HG02840 (cell line): ENCODE measurements around the gene EYS.

Experiments used
- ATAC-seq: cut with Tn5 transposase; IDR thresholded peaks from one replicate; pipeline ENCODE4 v1.9.1; 2021; ENCODE audit warnings: mild to moderate bottlenecking, moderate library complexity, moderate number of reproducible peaks; ENCODE audit not compliant: unreplicated experiment, low FRiP score

EYS gene

DNA sequence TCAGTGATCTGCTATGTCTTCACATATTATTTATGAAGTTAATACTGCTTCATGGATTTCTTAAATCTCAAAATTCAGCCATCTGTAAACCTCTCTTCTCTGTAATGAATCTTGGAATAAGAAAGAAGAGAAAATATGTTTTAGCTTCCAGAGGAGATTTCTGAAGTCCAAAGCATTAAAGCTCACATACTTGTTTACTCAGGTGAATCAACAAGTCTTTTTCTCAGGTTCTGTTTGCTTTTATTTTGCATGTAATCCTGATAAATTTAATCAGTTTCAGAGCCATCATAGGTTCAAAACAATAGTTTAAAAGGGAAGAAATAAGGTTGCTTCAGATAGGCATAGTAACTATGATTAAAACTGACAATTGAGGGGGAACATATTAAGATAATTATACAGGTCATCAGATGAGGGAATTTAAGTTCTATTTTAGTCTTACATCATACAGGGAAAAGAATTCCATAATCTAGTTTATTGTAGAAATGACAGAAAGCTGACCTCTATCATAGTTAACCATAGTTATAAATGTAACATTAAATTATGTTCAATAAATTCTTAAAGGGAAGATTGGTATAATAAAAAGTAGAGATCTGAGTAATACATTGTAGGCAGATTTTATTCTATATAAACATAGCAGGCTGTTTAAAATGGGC lies 716.2 kb downstream of the EYS start:
- ATAC-seq = no peak

DNA sequence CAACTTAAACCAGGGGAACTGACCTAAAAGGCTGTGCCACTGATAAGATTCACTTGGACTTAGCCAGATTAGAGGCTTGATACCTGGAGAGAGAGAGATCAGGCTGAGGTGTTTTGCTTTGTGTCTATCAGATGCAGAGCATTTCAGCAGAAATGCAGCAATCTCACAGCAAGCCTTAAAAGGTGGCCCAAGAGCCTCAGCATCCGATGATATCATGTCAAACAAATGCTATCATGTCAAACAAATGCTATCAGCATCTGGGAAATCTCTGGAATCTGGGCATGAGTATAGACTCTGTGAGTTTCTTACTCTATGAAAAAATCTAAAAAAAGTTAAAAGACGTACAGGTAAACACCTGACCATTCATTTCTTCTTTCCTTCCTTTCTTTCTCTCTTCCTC lies 718.9 kb downstream of the EYS start:
- ATAC-seq = no peak

DNA sequence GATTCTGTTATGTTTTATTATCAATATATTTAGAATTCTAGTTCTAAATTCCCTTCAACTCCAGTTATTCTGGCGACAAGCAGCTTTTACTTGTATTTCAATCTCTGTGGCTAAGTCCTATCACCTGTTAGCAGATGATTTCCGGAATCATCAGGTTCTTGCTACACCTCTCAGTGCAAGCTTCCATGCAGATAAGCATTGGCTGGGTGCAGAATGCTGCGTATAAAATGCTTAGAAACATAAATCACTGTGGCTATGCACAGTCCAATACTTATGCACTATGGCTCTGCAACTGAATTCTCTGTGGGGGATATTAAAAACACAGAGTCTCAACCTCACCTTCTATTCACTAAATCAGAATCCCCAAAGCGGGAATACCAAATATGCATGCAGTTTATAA lies 720.0 kb downstream of the EYS start:
- ATAC-seq = no peak

DNA sequence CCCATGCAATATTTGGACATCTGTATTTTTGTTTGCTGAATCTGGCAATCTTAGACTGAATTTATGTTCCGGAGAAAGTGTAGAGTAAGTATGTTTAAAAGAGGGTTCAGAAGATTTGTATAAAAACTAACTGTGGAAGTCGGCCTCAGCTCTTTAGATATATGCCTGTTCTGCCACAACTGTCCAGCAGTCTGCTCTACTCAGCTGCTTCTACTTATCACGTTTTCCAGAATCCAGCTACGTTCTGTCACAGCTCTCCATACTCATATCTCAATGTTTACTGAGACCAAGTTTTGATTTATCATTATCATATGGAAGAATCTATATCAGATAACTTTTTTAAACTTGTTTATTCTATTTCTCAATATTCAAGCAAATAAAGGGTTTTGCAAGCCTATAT lies 721.3 kb downstream of the EYS start:
- no peak for ATAC-seq

DNA sequence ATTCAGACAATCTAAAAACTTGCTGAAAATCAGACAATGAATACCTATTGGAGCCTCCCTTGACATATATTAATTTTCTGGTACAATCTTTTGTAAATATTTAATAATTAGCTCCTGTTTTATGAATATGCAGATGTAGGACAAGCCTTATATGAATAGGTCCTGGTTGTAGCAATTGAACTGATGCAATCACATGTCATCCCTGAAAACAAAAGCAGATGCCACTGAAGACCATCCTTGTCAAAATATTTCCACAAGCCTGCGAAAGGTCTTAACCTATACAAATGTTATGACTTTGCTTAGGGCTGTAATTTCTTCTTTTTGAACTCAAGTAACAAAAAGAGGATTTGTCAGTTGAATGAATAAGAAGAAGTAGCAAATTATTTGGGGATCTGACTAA lies 722.1 kb downstream of the EYS start:
- no peak for ATAC-seq

DNA sequence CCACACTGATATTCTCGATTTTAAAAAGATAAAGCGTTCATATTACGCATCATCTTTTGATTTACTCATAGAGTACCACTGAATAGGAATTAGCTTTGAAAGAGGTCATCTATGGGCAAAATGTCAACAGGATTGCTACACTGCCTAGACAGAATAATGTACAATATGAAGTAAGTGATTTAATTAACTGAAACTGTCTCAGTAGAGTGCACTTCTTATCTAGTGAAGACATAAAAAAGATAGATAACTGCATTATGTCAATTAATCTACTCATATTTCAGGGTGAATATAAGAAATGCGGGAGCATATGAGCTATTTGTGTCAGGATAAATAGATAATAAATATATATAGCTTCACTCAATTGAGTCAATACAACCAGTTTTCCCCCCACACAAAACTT lies 723.9 kb downstream of the EYS start:
- ATAC-seq = no peak

DNA sequence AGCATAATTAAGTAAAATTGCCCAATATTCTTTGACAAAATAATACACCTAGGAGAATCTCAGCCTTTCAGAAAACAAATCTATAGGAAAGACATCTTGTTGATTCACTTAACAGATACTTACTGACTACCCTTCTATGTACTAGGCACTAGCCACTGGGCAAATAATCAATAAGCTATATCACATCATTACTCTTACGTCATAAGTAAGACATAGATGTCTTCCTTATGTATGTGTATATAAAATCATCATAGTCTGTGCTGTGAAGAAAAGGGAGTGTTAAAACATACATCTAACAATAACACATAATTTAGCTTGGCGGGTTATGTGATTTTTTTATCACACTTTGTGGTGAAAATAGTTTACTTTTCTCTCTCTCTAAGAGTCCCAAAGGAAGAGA lies 733.9 kb downstream of the EYS start:
- no peak for ATAC-seq

DNA sequence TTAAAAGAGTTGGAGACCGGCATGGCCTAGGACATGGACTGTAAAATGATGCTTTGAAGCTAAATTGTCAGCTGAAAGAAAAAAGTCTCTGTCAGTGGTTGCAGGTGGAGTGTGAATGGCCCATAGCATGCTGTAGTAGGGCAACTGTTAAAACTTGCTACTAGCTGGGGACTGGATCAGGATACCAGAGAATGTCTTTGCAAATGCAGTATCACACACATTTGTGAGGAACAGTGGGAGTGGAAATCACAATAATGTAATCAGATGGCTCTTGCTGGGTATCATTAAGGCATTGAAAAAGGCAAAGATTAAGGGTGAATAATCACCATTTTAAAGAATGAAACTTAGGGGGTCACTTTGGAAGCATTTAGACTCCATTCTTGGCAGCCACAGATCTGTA lies 737.9 kb downstream of the EYS start:
- no peak for ATAC-seq

DNA sequence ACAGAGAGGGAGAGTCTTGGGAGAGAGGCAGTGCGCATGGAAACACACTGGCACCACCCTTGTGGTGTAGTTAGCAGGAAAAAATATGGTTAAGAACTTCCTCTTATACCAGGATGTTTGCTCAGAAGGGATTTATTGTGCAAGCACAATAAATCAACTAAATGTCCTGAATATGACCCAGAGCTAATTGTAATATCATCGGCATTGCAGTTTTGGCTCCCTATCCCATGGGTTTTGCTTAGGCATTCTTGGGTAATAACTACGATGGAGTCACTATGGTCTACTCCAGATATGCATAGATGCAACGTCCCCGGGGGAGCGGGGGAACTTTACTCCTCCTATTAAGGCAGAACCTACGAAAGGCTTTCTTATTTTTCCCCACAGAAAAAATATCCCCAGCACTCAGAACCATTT lies 751.6 kb downstream of the EYS start:
- ATAC-seq = no peak

DNA sequence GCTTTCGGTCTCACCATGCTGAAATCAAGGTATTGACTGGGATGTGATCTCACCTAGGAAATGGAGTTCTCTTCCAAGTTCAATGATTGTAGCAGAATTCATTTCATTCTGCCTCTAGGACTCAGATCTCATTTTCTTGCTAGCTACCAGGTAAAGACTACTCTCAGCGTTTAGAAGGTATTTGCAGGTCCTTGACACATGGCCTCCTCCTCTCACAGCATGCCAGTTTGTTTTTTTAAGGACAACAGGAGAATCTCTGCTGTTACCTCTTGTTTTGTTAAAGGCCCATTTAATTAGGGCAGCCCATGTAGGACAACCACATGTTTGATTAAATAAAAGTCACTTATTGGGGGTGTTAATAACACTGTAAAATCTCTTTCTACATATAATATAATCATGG lies 757.8 kb downstream of the EYS start:
- no peak for ATAC-seq

DNA sequence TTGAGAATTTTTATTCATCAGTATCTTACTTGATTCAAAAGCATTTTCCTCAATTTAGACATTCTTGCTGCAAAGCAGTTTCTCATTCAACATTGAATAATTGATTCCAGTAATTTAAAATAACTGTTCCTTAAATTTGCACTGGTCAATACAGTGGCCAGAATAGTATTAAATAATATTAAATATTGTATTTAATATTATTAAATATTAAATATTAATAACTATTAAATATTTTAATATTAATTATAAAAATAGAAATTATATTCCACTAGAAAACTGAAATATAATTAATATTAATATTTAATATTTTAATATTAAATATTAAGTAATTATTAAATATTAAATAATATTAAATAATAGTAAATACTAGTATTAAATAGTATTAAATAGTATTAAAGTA lies 758.8 kb downstream of the EYS start:
- ATAC-seq = no peak

DNA sequence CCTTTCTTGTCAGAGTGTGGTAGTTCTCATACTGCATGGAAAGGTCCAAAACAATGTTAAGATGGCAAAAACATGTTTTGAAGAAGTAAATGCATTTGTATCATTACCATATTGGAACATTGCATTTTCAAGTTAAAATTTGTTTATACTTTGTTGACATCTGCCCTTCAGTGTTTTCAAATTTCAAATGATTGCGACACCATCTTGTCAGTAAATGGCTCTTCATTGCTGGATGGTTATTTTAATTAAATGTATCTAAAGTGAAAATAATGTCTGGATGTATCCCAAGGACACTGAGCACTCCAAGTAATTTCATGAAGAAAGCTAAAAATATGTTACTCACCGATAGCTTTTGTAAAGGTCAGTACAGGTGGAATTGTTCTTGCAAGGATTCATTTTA lies 761.6 kb downstream of the EYS start:
- no peak for ATAC-seq

DNA sequence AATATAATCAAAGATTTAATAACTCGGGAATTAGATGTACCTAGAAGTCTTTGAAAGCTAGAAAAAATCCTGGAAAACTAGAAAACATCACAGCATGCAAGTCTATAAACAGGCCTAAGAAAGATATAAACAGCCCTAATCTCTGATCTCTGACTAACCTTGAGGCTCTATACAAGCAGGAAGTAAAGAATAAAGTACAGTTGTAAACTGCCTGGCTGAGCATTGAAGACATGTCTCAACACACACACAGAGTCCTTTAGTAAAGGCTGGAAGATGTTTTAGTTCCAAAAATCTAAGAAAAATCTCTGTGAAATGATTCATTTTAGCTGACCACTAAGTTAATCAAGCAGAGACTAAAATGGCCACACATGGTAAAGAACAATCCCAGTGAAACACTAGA lies 774.5 kb downstream of the EYS start:
- ATAC-seq = no peak

DNA sequence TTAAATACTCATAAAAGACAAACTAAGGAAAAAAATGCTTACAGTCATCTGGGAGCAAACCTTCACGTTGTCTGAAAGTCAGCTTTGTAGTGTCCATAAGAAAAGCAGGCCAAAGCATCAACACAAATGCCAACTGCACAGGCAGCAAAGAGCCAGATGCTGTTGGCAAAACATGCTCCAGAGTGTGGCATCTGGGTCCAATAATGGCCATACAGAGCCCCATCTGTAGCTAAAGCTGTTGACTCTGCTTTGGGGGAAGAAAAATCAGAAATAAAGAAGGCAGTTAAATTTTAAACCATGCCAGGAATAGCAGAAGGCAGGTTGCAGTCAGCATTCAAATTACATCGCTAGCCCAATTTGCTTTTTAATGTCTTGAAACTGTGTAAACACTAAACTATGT lies 776.3 kb downstream of the EYS start:
- no peak for ATAC-seq

DNA sequence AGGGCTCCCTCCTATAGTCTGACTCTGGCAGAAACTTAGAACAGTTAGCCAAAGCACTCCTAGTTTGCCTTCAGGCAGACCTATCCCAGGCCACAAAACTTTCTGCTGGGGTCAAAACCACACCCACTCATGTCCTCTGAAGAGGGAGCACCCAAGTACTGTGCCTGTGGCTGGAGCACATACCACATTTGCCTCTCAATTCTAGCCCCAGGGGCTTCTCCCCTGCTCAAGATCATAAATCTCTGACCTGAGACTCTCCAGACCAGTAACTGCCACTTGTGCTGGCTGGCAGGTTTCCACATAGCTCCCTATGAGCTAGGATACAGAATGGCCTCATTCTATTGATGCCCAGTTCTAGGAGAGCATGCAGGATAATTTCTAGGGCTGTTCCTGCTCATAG lies 781.0 kb downstream of the EYS start:
- ATAC-seq = no peak

DNA sequence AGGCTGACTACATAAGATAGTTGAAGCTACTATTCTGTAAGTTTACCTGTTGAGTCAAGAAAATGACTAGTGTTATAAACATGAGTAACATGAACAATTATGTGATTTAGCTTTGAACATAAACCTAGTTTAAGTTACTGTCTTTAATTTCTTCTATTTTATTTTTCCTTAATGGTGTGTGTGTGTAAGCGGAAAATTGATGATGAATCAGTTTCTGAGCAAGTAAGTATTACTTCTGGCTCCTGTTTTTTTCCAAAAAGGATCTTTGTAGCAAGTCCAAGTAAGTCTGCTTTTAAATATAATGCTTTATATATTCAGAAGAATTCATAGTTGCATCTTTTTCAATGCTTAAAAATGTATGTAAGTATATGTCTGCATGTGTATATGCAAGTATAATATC lies 786.8 kb downstream of the EYS start:
- ATAC-seq = no peak

DNA sequence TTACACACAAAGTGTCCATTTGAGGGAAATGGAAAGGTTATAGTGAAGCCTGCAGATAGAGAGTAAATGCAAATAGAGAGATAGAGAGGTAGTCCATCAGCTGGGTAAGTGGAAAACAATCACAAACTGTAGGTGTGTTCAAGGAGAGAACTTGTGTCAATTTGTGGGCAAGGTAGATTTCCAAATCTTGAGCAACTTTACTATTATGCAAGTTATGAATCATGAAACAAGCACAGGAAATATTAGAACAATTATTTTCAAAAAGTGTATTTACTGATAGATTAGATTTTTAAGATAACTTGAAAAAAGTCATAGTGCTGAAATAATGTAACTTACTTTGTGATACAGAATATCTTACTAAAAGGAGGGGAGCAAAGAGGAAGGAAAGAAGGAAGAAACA lies 792.9 kb downstream of the EYS start:
- no peak for ATAC-seq

DNA sequence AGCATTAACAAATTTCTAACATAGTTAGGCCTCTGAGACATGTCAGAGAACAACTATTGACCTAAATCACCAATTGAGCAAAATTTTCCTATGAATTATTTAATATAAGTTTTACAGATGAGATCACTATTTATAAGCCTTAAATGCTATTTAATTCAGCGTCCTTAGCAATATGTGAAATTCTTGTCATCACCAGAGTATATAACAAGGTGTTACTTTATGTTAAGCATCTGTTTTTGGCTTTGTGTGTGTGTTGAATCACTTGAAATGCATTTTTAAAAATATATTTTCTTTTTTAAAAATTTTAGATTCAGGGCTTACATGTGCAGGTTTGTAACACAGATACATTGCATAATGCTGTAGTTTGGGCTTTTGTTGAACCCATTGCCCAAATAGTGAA lies 794.1 kb downstream of the EYS start:
- no peak for ATAC-seq

DNA sequence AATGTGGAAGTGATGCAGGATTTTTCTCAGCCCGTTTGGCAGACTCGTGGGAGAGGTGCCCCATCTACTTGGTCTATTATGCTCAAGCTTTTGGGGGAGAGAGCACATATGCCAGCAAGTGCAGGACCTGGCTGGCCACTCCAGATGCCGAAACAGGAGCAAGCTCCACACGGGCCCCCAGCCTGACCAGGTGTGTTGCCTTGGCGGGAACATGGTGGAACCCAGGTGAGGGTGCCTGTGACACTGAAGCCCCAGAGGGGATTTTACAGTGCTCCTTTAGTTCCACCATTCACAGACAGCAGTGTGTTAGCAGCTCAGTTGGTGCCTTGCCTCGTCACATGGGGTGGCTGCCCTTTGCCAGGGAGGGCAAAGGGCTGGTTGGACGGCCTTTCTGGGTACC lies 798.9 kb downstream of the EYS start:
- ATAC-seq = no peak

DNA sequence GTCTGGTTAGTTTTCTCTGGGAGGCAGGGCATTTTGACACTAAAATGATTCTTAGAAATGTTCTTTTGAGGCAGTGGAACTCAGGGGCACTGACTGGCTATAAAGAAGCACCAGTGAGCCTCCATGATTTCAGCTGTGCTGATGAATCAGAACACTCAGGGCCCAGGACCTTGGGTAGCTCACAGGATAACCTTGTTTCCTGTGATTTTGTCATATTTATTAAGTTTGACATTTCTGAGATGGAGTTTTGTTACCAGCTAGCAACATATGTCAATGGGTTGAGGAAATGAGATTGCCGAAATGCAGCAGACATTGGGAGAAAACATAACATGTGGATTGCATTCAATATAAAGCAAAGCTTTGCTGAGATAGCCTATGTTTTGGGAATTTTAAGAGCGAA lies 802.4 kb downstream of the EYS start:
- ATAC-seq = no peak

DNA sequence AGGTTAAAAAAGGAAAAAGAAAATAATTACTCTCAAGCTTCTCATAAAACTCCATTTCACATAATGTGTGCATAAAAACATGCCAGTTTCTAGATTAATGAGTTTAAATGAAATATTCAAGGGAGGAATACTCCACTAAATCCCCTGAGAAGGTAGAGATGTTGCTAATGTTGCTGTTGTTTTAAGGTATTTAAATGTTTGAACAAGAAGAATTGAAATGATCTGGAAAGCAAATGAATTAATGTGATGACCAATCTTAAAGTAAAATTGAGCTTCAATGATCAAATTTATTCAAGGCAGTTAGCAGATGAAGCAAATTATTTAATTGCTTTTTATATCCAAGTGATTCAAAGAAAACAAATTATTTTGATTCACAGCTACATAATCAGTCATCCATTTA lies 804.4 kb downstream of the EYS start:
- no peak for ATAC-seq

DNA sequence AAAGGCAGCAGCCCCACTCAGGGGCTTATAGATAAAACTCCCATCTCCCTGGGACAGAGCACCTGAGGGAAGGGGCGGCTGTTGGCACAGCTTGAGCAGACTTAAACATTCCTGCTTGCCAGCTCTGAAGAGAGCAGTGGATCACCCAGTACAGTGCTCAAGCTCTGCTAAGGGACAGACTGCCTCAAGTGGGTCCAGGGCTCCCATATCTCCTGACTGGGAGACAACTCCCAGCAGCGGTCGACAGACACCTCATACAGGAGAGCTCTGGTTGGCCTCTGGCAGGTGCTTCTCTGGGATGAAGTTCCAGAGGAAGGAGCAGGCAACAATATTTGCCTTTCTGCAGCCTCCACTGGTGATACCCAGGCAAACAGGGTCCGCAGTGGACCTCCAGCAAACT lies 810.1 kb downstream of the EYS start:
- ATAC-seq = no peak

DNA sequence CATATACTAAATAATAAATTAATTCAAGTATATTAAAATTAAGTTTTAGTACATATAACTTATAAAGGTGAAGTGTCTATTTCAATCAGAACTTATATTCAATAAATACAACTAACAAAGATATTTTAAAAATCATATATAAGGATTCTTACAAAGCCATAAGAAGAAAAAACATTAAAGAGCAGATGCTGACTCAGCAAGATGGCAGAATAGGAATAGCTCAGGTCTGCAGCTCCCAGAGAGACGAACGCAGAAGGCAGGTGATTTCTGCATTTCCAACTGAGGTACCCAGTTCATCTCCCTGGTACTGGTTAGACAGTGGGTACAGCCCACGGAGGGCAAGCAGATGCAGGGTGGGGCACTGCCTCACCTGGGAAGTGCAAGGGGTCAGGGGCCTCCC lies 811.1 kb downstream of the EYS start:
- no peak for ATAC-seq
